Endothelial cell of umbilical vein (primary cell): Measurements from ENCODE around the gene SLC24A3. TPM values are rescaled to one million over a fixed set of nuclear protein-coding genes. Genes with fewer than 3 reads are reported as not detected.

Experiments
- BruUV-seq: library from RNA; stranded (reverse); fragments of 400-500 nt; replicated peaks from 2 replicates; lab custom pipeline; 2021; lab: Mats Ljungman, UMichigan
- CTCF ChIA-PET: fragments of 300-600, 350-600 bp; sonication (Branson Sonifier 250); formaldehyde crosslinking; loops from one replicate; lab custom pipeline; 2021; ENCODE audit warnings: antibody characterized with exemption, inconsistent platforms; lab: Charles Lee
- POLR2A ChIA-PET: fragments of 300-600, 350-600 bp; sonication (Branson Sonifier 250); formaldehyde crosslinking; loops from one replicate; lab custom pipeline; 2021; ENCODE audit warnings: antibody characterized with exemption, inconsistent platforms; lab: Charles Lee
- DNase-seq: peaks from one replicate; pipeline ENCODE4 v3.0.0-alpha.2; 2011; ENCODE audit warnings: low read depth, low spot score
- FAIRE-seq: peaks from 2 replicates; lab custom pipeline; 2011; peaks lifted over from hg19 to GRCh38; lab: Jason Lieb, UNC
- H2AFZ ChIP-seq: 2 replicates; pipeline ENCODE4 v1.6.0; 2012; ENCODE audit warnings: low read depth, low read length, control low read depth, inconsistent platforms
- H3K27ac ChIP-seq: 2 replicates; pipeline ENCODE4 v1.5.1; 2011; ENCODE audit warnings: low read depth, mild to moderate bottlenecking, control low read depth, low read length, moderate library complexity; ENCODE audit not compliant: insufficient read depth
- H3K27me3 ChIP-seq, 2 experiments: 2 replicates each; pipeline versions ENCODE4 v1.6.0 to v1.6.1; 2011; ENCODE audit warnings: low read length in 2 of 2, mixed read lengths in 1 of 2; ENCODE audit not compliant: control insufficient read depth in 2 of 2, insufficient read depth in 2 of 2
- H3K36me3 ChIP-seq, 2 experiments: 2 replicates in 1 of 2; 3 replicates in 1 of 2; pipeline ENCODE4 v1.5.1; 2011; ENCODE audit warnings: low read length in 2 of 2, mild to moderate bottlenecking in 1 of 2, moderate library complexity in 1 of 2; ENCODE audit not compliant: control insufficient read depth in 2 of 2, insufficient read depth in 2 of 2; ENCODE audit errors: extremely low read depth in 1 of 2
- H3K4me1 ChIP-seq: 3 replicates; pipeline ENCODE4 v1.5.1; 2011; ENCODE audit warnings: mild to moderate bottlenecking, low read length; ENCODE audit not compliant: control insufficient read depth, insufficient read depth; ENCODE audit errors: extremely low read depth
- H3K4me2 ChIP-seq: 2 replicates; pipeline ENCODE4 v1.6.1; 2011; ENCODE audit warnings: low read length, control low read depth, mixed read lengths; ENCODE audit not compliant: insufficient read depth
- H3K4me3 ChIP-seq, 3 experiments: fragments of 200-600 bp in 1 of 3; sonication (generic), shearing (Covaris generic) in 1 of 3; replicated peaks in 1 of 3; 2 replicates each; pipeline ENCODE4 v1.5.1; 2011 to 2016; ENCODE audit warnings: control low read depth in 3 of 3, low read length in 3 of 3, mild to moderate bottlenecking in 2 of 3, inconsistent platforms in 1 of 3, low read depth in 1 of 3, moderate library complexity in 1 of 3; ENCODE audit not compliant: insufficient read depth in 1 of 3
- H3K79me2 ChIP-seq: 2 replicates; pipeline ENCODE4 v1.6.0; 2012; ENCODE audit warnings: low read length, inconsistent platforms; ENCODE audit not compliant: control insufficient read depth, insufficient read depth
- H3K9ac ChIP-seq: replicated peaks from 2 replicates; pipeline ENCODE3; 2011; ENCODE audit warnings: low read length, control low read depth; ENCODE audit not compliant: insufficient read depth; ENCODE audit errors: extremely low read depth
- H3K9me1 ChIP-seq: replicated peaks from 3 replicates; pipeline ENCODE4 v1.6.0; 2011; ENCODE audit warnings: mild to moderate bottlenecking, low read length; ENCODE audit not compliant: control insufficient read depth, insufficient read depth; ENCODE audit errors: extremely low read depth
- H3K9me3 ChIP-seq: replicated peaks from 2 replicates; pipeline ENCODE4 v1.5.1; 2012; ENCODE audit warnings: low read length, inconsistent platforms; ENCODE audit not compliant: control insufficient read depth, insufficient read depth
- H4K20me1 ChIP-seq: replicated peaks from 2 replicates; pipeline ENCODE3; 2011; ENCODE audit warnings: mild to moderate bottlenecking, low read length; ENCODE audit not compliant: control insufficient read depth, insufficient read depth; ENCODE audit errors: extremely low read depth
- CTCF ChIP-seq, 2 donors: IDR thresholded peaks; 1 replicate in 1 of 2; 2 replicates in 1 of 2; pipeline ENCODE4 v1.5.1; 2011; ENCODE audit warnings: low read length in 2 of 2, mild to moderate bottlenecking in 2 of 2, moderate library complexity in 2 of 2, control low read depth in 1 of 2, inconsistent platforms in 1 of 2, low read depth in 1 of 2; ENCODE audit not compliant: insufficient read depth in 1 of 2; ENCODE audit errors: extremely low read depth in 1 of 2
- EZH2 ChIP-seq: IDR thresholded peaks from 2 replicates; pipeline ENCODE4 v1.6.1; 2012; ENCODE audit warnings: borderline replicate concordance, low read depth, mild to moderate bottlenecking, moderate library complexity, low read length, inconsistent platforms; ENCODE audit not compliant: severe bottlenecking
- FOS ChIP-seq: IDR thresholded peaks from 2 replicates; pipeline ENCODE4 v1.6.1; 2011; ENCODE audit warnings: mild to moderate bottlenecking, low read length, moderate library complexity, borderline replicate concordance; ENCODE audit not compliant: insufficient read depth
- GATA2 ChIP-seq: IDR thresholded peaks from 2 replicates; pipeline ENCODE4 v1.7.0; 2011; ENCODE audit warnings: low read depth, mild to moderate bottlenecking, moderate library complexity, mixed read lengths, low read length; ENCODE audit not compliant: insufficient read length, insufficient read depth
- JUN ChIP-seq: IDR thresholded peaks from 2 replicates; pipeline ENCODE4 v1.6.1; 2011; ENCODE audit warnings: borderline replicate concordance, low read depth; ENCODE audit not compliant: insufficient read length, insufficient read depth
- MAX ChIP-seq: IDR thresholded peaks from 2 replicates; pipeline ENCODE4 v1.6.1; 2011; ENCODE audit not compliant: insufficient read depth, insufficient read length
- MYC ChIP-seq: IDR thresholded peaks from one replicate; pipeline ENCODE4 v1.6.1; 2011; ENCODE audit warnings: mild to moderate bottlenecking, low read depth, low read length
- POLR2A ChIP-seq: IDR thresholded peaks from 2 replicates; pipeline ENCODE4 v1.6.1; 2012; ENCODE audit warnings: low read depth, mild to moderate bottlenecking, control low read depth, low read length
- POLR2AphosphoS5 ChIP-seq: IDR thresholded peaks from 2 replicates; pipeline ENCODE4 v1.6.1; 2012; ENCODE audit warnings: low read depth, mild to moderate bottlenecking, control low read depth, low read length, moderate library complexity; ENCODE audit not compliant: insufficient read depth
- dilution Hi-C: fragments of 300-500 bp; cut with MboI; formaldehyde crosslinking; loops from one replicate; pipeline ENCODE4 v1.15.0; 2019; ENCODE audit warnings: low sequenced_read_pairs; ENCODE audit not compliant: extremely low pct_ligation_motif_present
- intact Hi-C: fragments of 100-400 bp; cut with micrococcal nuclease; formaldehyde crosslinking; loops from one replicate; pipeline ENCODE4 v1.10.0; 2022
- polyA plus RNA-seq, 4 experiments: library from polyadenylated mRNA; depleted of rRNA in 3 of 4; stranded (reverse) in 3 of 4; unstranded in 1 of 4; fragments of >200 nt; gene quantifications; 2 replicates each; pipeline versions ENCODE4 v1.2.1 to v1.2.3, GENCODE V29; 2011 to 2012; ENCODE audit warnings: missing spikeins in 1 of 4
- total RNA-seq: library from RNA; stranded (reverse); gene quantifications from 2 replicates; pipeline ENCODE4 v1.2.3, GENCODE V29; 2021

The SLC24A3 gene
- total and polyA plus RNA-seq, 2 donors (not counting 3 experiments of a cell fraction or from before 2014, with no cell fraction given) = not detected

- Histone ChIP-seq H3K4me3 (no peak overlapping the region), H3K9me1 (no peaks in the 10 kb centered on the region), H3K27ac (no peak overlapping the region), H3K79me2 (no peaks in the 10 kb centered on the region), H3K4me2 (no peak overlapping the region), H3K4me1 (no peaks in the 10 kb centered on the region), H3K36me3 (no peaks in the 10 kb centered on the region), H3K9me3 (no peaks in the 10 kb centered on the region), H3K9ac (no peak overlapping the region), H2AFZ (no peak overlapping the region), H3K27me3 (no peaks in the 10 kb centered on the region), H4K20me1 (no peaks in the 10 kb centered on the region)
- ChIA-PET POLR2A (no interaction called here), CTCF (no interaction called here)
- no peak for DNase-seq
- dilution Hi-C loops = no loop called here
- intact Hi-C loops = no loop called here
- BruUV-seq = no TSS peak
- FAIRE-seq = no peak
- TF ChIP-seq GATA2 = no peak
- no peak for TF ChIP-seq FOS
- no peak for TF ChIP-seq POLR2AphosphoS5
- TF ChIP-seq MYC = no peak
- no peak for TF ChIP-seq CTCF (IDR thresholded peaks at IDR 0.05; ENCODE audit: extremely low read depth in 1 of 2, insufficient read depth in 1 of 2, low read depth in 1 of 2, low read length in 2 of 2)
- TF ChIP-seq EZH2 = no peak
- no peak for TF ChIP-seq JUN
- TF ChIP-seq MAX = no peak
- no peak for TF ChIP-seq POLR2A
Measured at GRCh38 chr20:19288061-19288460, 75.6 kb downstream of the SLC24A3 start.
